Hepatocyte (in vitro differentiated cells): ENCODE measurements around the gene WDR1. TPM values are rescaled to one million over a fixed set of nuclear protein-coding genes. Genes with fewer than 3 reads are reported as not detected.

Experiments
- DNase-seq: peaks from one replicate; pipeline ENCODE4 v3.0.0-alpha.2; 2016; ENCODE audit warnings: low spot score
- H2AFZ ChIP-seq: fragments of 200-600 bp; sonication (generic); 2 replicates; pipeline ENCODE4 v1.6.0; 2016; ENCODE audit warnings: antibody characterized with exemption, mild to moderate bottlenecking
- H3K27ac ChIP-seq: fragments of 200-600 bp; sonication (generic); 2 replicates; pipeline ENCODE4 v1.5.1; 2016; ENCODE audit warnings: mild to moderate bottlenecking
- H3K27me3 ChIP-seq: fragments of 200-600 bp; sonication (generic); 2 replicates; pipeline ENCODE4 v1.6.1; 2016
- H3K36me3 ChIP-seq: fragments of 200-600 bp; sonication (generic); replicated peaks from 2 replicates; pipeline ENCODE4 v1.5.1; 2016; ENCODE audit warnings: low read depth; ENCODE audit not compliant: insufficient read depth
- H3K4me1 ChIP-seq: fragments of 200-600 bp; sonication (generic); 2 replicates; pipeline ENCODE4 v1.5.1; 2016; ENCODE audit warnings: mild to moderate bottlenecking, moderate library complexity; ENCODE audit not compliant: insufficient read depth
- H3K4me2 ChIP-seq: fragments of 200-600 bp; sonication (generic); 2 replicates; pipeline ENCODE4 v1.6.0; 2016
- H3K4me3 ChIP-seq: fragments of 200-600 bp; sonication (generic); 2 replicates; pipeline ENCODE4 v1.5.1; 2016; ENCODE audit warnings: mild to moderate bottlenecking
- H3K79me2 ChIP-seq: fragments of 200-600 bp; sonication (generic); 2 replicates; pipeline ENCODE4 v1.6.0; 2017; ENCODE audit warnings: mild to moderate bottlenecking
- H3K9me2 ChIP-seq: fragments of 200-600 bp; sonication (generic); replicated peaks from 2 replicates; pipeline ENCODE4 v1.6.0; 2017; ENCODE audit warnings: mild to moderate bottlenecking; ENCODE audit not compliant: insufficient read depth
- H3K9me3 ChIP-seq: fragments of 200-600 bp; sonication (generic); 2 replicates; pipeline ENCODE4 v1.5.1; 2016; ENCODE audit warnings: low read depth, mild to moderate bottlenecking
- H4K20me1 ChIP-seq: fragments of 200-600 bp; sonication (generic); 2 replicates; pipeline ENCODE4 v1.6.0; 2016; ENCODE audit warnings: mild to moderate bottlenecking; ENCODE audit not compliant: insufficient read depth, poor library complexity, severe bottlenecking
- CTCF ChIP-seq: fragments of 200-600 bp; sonication (generic); IDR thresholded peaks from 2 replicates; pipeline ENCODE4 v1.5.1; 2016; ENCODE audit warnings: antibody characterized with exemption, mild to moderate bottlenecking; ENCODE audit not compliant: poor library complexity
- EZH2 ChIP-seq: fragments of 200-600 bp; sonication (generic); IDR thresholded peaks from 2 replicates; pipeline ENCODE4 v1.6.1; 2016; ENCODE audit warnings: antibody characterized with exemption, mild to moderate bottlenecking, borderline replicate concordance
- EZH2phosphoT487 ChIP-seq: fragments of 200-600 bp; sonication (generic); IDR thresholded peaks from one replicate; pipeline ENCODE4 v1.6.1; 2018; ENCODE audit warnings: antibody characterized with exemption, mild to moderate bottlenecking, low read depth, moderate library complexity; ENCODE audit not compliant: unreplicated experiment, severe bottlenecking
- WGBS: methylation state at CpG from one replicate; pipeline ENCODE4 v1.1.6; 2016; ENCODE audit warnings: low lambda C conversion rate; ENCODE audit errors: missing lambda C conversion rate; 5-methylcytosine and 5-hydroxymethylcytosine counted together
- polyA plus RNA-seq: library from polyadenylated mRNA; unstranded; fragments of >200 nt; fragmentation: Nextera tagmentation; extraction: Ambion mirVana; gene quantifications from 2 replicates; pipeline ENCODE4 v1.2.1, GENCODE V29; 2016
- total RNA-seq: library from RNA; depleted of rRNA; stranded (reverse); fragments of >200 nt; gene quantifications from 2 replicates; pipeline ENCODE4 v1.2.3, GENCODE V29; 2014

Gene WDR1
- total and polyA plus RNA-seq, 2 experiments from 2014 or later: 176 to 179 TPM

GRCh38 chr4:10075158-10075863, 41.3 kb downstream of the WDR1 start:
- Histone ChIP-seq H3K4me1 (no peaks in the 10 kb centered on the region), H3K4me3 (no peak overlapping the region), H3K36me3 (no peaks in the 10 kb centered on the region), H3K9me3 (no peaks in the 10 kb centered on the region), H3K4me2 (no peak overlapping the region), H3K27ac (no peak overlapping the region), H3K79me2 (no peaks in the 10 kb centered on the region), H3K27me3 (no peaks in the 10 kb centered on the region), H4K20me1 (no peaks in the 10 kb centered on the region), H2AFZ (no peak overlapping the region), H3K9me2 (no peaks in the 10 kb centered on the region)
- DNase-seq: no peak
- TF ChIP-seq EZH2: no peak
- TF ChIP-seq CTCF: no peak
- 88% methylated on average over 20 of the region's 20 CpGs for WGBS

GRCh38 chr4:10074767-10075105, 41.9 kb downstream of the WDR1 start:
- Histone ChIP-seq H3K4me3 (no peak overlapping the region), H2AFZ (no peak overlapping the region), H4K20me1 (no peaks in the 10 kb centered on the region), H3K36me3 (no peaks in the 10 kb centered on the region), H3K9me3 (no peaks in the 10 kb centered on the region), H3K4me2 (no peak overlapping the region), H3K27me3 (no peaks in the 10 kb centered on the region), H3K9me2 (no peaks in the 10 kb centered on the region), H3K79me2 (no peaks in the 10 kb centered on the region), H3K4me1 (no peaks in the 10 kb centered on the region), H3K27ac (no peak overlapping the region)
- 86% methylated on average over 7 of the region's 7 CpGs for WGBS
- DNase-seq: no peak
- TF ChIP-seq EZH2phosphoT487: no peak
- TF ChIP-seq CTCF: peak; percentile 38
- no peak for TF ChIP-seq EZH2

- Histone ChIP-seq H3K4me3 (no peak overlapping the region), H3K4me1 (no peaks in the 10 kb centered on the region), H3K4me2 (no peak overlapping the region), H3K27me3 (no peaks in the 10 kb centered on the region), H3K9me2 (no peaks in the 10 kb centered on the region), H4K20me1 (no peaks in the 10 kb centered on the region), H3K36me3 (no peaks in the 10 kb centered on the region), H2AFZ (no peak overlapping the region), H3K9me3 (no peaks in the 10 kb centered on the region), H3K27ac (no peak overlapping the region), H3K79me2 (no peaks in the 10 kb centered on the region)
- DNase-seq: no peak
- no peak for TF ChIP-seq EZH2phosphoT487
- TF ChIP-seq CTCF: no peak
- TF ChIP-seq EZH2: no peak
- 90% methylated on average over 13 of the region's 13 CpGs for WGBS
These were observed 42.4 kb downstream of the WDR1 start for GRCh38 chr4:10074076-10074766.
